GM23338 (cell line): ENCODE results near the gene GRM3. TPM values are rescaled to one million over a fixed set of nuclear protein-coding genes. Genes with fewer than 3 reads are reported as not detected.

Source experiments
- ATAC-seq: fragments of 200-7000 bp; cut with Tn5 transposase; 3 replicates; pipeline ENCODE4 v1.9.1; 2020
- DNase-seq: peaks from one replicate; pipeline ENCODE4 v3.0.0-alpha.2; 2015; ENCODE audit warnings: low spot score
- H2AFZ ChIP-seq: fragments of 200-600 bp; sonication (generic); 2 replicates; pipeline ENCODE4 v1.8.0; 2016; ENCODE audit warnings: antibody characterized with exemption, mild to moderate bottlenecking, moderate library complexity
- H3F3A ChIP-seq: fragments of 200-600 bp; sonication (generic); replicated peaks from 2 replicates; pipeline ENCODE4 v1.8.0; 2017; ENCODE audit warnings: antibody characterized with exemption, mixed run types, low read depth
- H3K27ac ChIP-seq: fragments of 200-600 bp; sonication (generic); 2 replicates; pipeline ENCODE4 v1.6.1; 2016; ENCODE audit warnings: low read depth
- H3K27me3 ChIP-seq: fragments of 200-600 bp; sonication (generic); 2 replicates; pipeline ENCODE4 v1.8.0; 2016; ENCODE audit warnings: mild to moderate bottlenecking, mixed run types, moderate library complexity; ENCODE audit not compliant: insufficient read depth
- H3K36me3 ChIP-seq: fragments of 200-600 bp; sonication (generic); 2 replicates; pipeline ENCODE4 v1.8.0; 2016; ENCODE audit warnings: mild to moderate bottlenecking; ENCODE audit not compliant: insufficient read depth
- H3K4me1 ChIP-seq: fragments of 200-600 bp; sonication (generic); 2 replicates; pipeline ENCODE4 v1.8.0; 2016; ENCODE audit warnings: mild to moderate bottlenecking, moderate library complexity; ENCODE audit not compliant: insufficient read depth
- H3K4me2 ChIP-seq: fragments of 200-600 bp; sonication (generic); 2 replicates; pipeline ENCODE4 v1.7.1; 2017; ENCODE audit warnings: mixed run types
- H3K4me3 ChIP-seq: fragments of 200-600 bp; sonication (generic); 2 replicates; pipeline ENCODE4 v1.6.1; 2016; ENCODE audit warnings: mixed run types
- H3K79me2 ChIP-seq: fragments of 200-600 bp; sonication (generic); replicated peaks from 2 replicates; pipeline ENCODE4 v1.8.0; 2017; ENCODE audit warnings: mild to moderate bottlenecking; ENCODE audit not compliant: insufficient read depth
- H3K9me2 ChIP-seq: fragments of 200-600 bp; sonication (generic); 2 replicates; pipeline ENCODE4 v1.8.0; 2017; ENCODE audit not compliant: insufficient read depth
- H4K20me1 ChIP-seq: fragments of 200-600 bp; sonication (generic); replicated peaks from 2 replicates; pipeline ENCODE4 v1.8.0; 2017; ENCODE audit warnings: mild to moderate bottlenecking; ENCODE audit not compliant: insufficient read depth
- H3K27ac Mint-ChIP-seq: 2 replicates; pipeline ENCODE4 v1.8.0; 2020; ENCODE audit warnings: inconsistent platforms, mild to moderate bottlenecking, moderate library complexity, mixed read lengths
- H3K27me3 Mint-ChIP-seq: 3 replicates; pipeline ENCODE4 v1.8.0; 2022; ENCODE audit warnings: low read depth, mild to moderate bottlenecking, moderate library complexity, mixed read lengths, inconsistent platforms; ENCODE audit not compliant: insufficient read depth, poor library complexity
- H3K36me3 Mint-ChIP-seq: 3 replicates; pipeline ENCODE4 v1.8.0; 2021; ENCODE audit warnings: low read depth, mild to moderate bottlenecking, inconsistent platforms, moderate library complexity, mixed read lengths
- H3K4me1 Mint-ChIP-seq: 3 replicates; pipeline ENCODE4 v1.8.0; 2020; ENCODE audit warnings: mild to moderate bottlenecking, inconsistent platforms, mixed read lengths
- H3K4me3 Mint-ChIP-seq: 3 replicates; pipeline ENCODE4 v1.8.0; 2021; ENCODE audit warnings: moderate library complexity, mild to moderate bottlenecking, inconsistent platforms, mixed read lengths
- H3K9me3 Mint-ChIP-seq: 3 replicates; pipeline ENCODE4 v1.8.0; 2020; ENCODE audit warnings: moderate library complexity, mild to moderate bottlenecking, inconsistent platforms, mixed read lengths
- CREB1 ChIP-seq: fragments of 250-450 bp; sonication (Bioruptor Pico); IDR thresholded peaks from 2 replicates; pipeline ENCODE4 v1.5.0; 2020; ENCODE audit warnings: low read depth, mild to moderate bottlenecking, moderate library complexity
- EZH2 ChIP-seq: fragments of 200-600 bp; sonication (generic); IDR thresholded peaks from one replicate; pipeline ENCODE4 v1.8.0; 2017; ENCODE audit warnings: antibody characterized with exemption, mild to moderate bottlenecking, low read depth; ENCODE audit not compliant: unreplicated experiment
- EZH2phosphoT487 ChIP-seq: fragments of 200-600 bp; sonication (generic); IDR thresholded peaks from one replicate; pipeline ENCODE4 v1.8.1; 2018; ENCODE audit warnings: antibody characterized with exemption; ENCODE audit not compliant: unreplicated experiment
- NANOG ChIP-seq: IDR thresholded peaks from 2 replicates; pipeline ENCODE4 v1.6.1; 2016; ENCODE audit warnings: antibody characterized with exemption, borderline replicate concordance
- POLR2AphosphoS5 ChIP-seq: IDR thresholded peaks from 2 replicates; pipeline ENCODE4 v1.6.1; 2016; ENCODE audit warnings: antibody characterized with exemption, low read depth
- STAT1 ChIP-seq: IDR thresholded peaks from one replicate; pipeline ENCODE4 v1.6.1; 2016; ENCODE audit warnings: antibody characterized with exemption; ENCODE audit not compliant: unreplicated experiment
- ZNF114 ChIP-seq: fragments of 250-450 bp; sonication (Bioruptor Pico); IDR thresholded peaks from 2 replicates; pipeline ENCODE4 v1.5.0; 2020; ENCODE audit warnings: mild to moderate bottlenecking, moderate library complexity
- polyA plus RNA-seq: library from polyadenylated mRNA; unstranded; fragments of >200 nt; fragmentation: Nextera tagmentation; extraction: Ambion mirVana; gene quantifications from 2 replicates; pipeline ENCODE4 v1.2.1, GENCODE V29; 2016
- total RNA-seq: library from RNA; depleted of rRNA; stranded (reverse); fragments of >200 nt; shearing (Covaris generic); gene quantifications from 2 replicates; pipeline ENCODE4 v1.2.3, GENCODE V29; 2014
- TF ChIP-seq, protein P1 (sequence below): IDR thresholded peaks from one replicate; pipeline ENCODE4 v1.6.1; 2018; ENCODE audit warnings: antibody characterized with exemption; ENCODE audit not compliant: unreplicated experiment
- TF ChIP-seq, protein P2 (sequence below): IDR thresholded peaks from 2 replicates; pipeline ENCODE4 v1.6.1; 2016; ENCODE audit warnings: antibody characterized with exemption
- TF ChIP-seq, protein P3 (sequence below): fragments of 250-450 bp; sonication (Bioruptor Pico); IDR thresholded peaks from 2 replicates; pipeline ENCODE4 v1.5.0; 2020; ENCODE audit warnings: mild to moderate bottlenecking, moderate library complexity

The GRM3 gene
- total and polyA plus RNA-seq, 2 experiments from 2014 or later, result 0.79 to 1.9 TPM

DNA sequence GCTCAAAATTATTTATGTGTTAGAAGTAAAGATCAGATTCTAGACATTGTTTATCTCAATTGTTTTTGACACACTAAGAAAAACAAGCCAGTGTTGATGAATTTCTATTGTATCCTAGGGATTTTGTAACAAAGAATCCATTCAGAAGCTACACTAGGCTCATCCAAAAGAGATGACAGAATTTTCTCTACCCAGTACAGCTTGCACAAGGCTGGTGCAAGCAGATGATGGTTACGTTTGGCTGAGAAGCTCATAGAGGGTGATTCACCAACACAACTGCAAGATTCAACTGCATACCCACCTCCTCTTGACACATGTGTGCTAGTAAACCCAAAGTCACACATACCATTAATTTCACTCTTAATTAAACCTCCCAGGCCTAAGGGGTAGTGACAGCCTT lies 20.8 kb downstream of the GRM3 start:
- Mint-ChIP-seq H3K27me3 (no peaks in the 10 kb centered on the region), H3K9me3 (no peaks in the 10 kb centered on the region), H3K27ac (no peak overlapping the region), H3K36me3 (no peaks in the 10 kb centered on the region), H3K4me1 (peaks cover 17% of the 10 kb centered on the region), H3K4me3 (no peak overlapping the region)
- DNase-seq, result no peak
- Histone ChIP-seq H3K4me1 (peaks cover 19% of the 10 kb centered on the region), H3F3A (no peaks in the 10 kb centered on the region), H4K20me1 (no peaks in the 10 kb centered on the region), H3K36me3 (no peaks in the 10 kb centered on the region), H3K27me3 (no peaks in the 10 kb centered on the region), H3K9me2 (no peaks in the 10 kb centered on the region), H2AFZ (no peak overlapping the region), H3K79me2 (no peaks in the 10 kb centered on the region), H3K4me2 (no peak overlapping the region), H3K4me3 (no peak overlapping the region), H3K27ac (no peak overlapping the region)
- ATAC-seq, result no peak
- no peak for TF ChIP-seq EZH2phosphoT487

DNA sequence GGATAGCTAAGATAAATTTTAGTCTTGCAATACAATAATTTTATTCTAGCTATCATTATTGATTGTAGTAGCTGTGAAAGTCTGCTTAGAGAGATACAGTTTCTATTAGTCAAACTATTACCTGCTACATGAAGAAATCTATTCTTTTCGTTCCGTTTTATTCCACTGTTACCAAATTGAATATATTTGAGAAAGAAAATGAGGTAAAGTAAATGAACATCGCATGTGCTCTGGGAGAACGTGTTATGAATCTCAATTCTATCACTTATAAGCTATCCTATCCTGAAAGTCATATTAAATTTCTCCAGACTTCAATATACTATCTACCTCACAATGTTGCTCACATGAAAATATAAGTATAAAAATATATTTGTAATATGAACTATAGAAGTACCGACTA lies 21.3 kb downstream of the GRM3 start:
- no peaks in the 10 kb centered on the region for H3K27me3 Mint-ChIP-seq
- H3K27ac Mint-ChIP-seq, result no peak overlapping the region
- Histone ChIP-seq H3K4me3 (no peak overlapping the region), H3K27ac (no peak overlapping the region), H3K79me2 (no peaks in the 10 kb centered on the region), H3K9me2 (no peaks in the 10 kb centered on the region), H4K20me1 (no peaks in the 10 kb centered on the region), H3K4me1 (peaks cover 19% of the 10 kb centered on the region), H3K27me3 (no peaks in the 10 kb centered on the region), H3K4me2 (no peak overlapping the region), H2AFZ (no peak overlapping the region), H3K36me3 (no peaks in the 10 kb centered on the region), H3F3A (no peaks in the 10 kb centered on the region)
- H3K4me3 Mint-ChIP-seq, result no peak overlapping the region
- no peak for ATAC-seq
- DNase-seq, result no peak
- TF ChIP-seq EZH2, result no peak
- TF ChIP-seq, protein P1, sequence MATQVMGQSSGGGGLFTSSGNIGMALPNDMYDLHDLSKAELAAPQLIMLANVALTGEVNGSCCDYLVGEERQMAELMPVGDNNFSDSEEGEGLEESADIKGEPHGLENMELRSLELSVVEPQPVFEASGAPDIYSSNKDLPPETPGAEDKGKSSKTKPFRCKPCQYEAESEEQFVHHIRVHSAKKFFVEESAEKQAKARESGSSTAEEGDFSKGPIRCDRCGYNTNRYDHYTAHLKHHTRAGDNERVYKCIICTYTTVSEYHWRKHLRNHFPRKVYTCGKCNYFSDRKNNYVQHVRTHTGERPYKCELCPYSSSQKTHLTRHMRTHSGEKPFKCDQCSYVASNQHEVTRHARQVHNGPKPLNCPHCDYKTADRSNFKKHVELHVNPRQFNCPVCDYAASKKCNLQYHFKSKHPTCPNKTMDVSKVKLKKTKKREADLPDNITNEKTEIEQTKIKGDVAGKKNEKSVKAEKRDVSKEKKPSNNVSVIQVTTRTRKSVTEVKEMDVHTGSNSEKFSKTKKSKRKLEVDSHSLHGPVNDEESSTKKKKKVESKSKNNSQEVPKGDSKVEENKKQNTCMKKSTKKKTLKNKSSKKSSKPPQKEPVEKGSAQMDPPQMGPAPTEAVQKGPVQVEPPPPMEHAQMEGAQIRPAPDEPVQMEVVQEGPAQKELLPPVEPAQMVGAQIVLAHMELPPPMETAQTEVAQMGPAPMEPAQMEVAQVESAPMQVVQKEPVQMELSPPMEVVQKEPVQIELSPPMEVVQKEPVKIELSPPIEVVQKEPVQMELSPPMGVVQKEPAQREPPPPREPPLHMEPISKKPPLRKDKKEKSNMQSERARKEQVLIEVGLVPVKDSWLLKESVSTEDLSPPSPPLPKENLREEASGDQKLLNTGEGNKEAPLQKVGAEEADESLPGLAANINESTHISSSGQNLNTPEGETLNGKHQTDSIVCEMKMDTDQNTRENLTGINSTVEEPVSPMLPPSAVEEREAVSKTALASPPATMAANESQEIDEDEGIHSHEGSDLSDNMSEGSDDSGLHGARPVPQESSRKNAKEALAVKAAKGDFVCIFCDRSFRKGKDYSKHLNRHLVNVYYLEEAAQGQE, result no peak
- TF ChIP-seq, protein P2, sequence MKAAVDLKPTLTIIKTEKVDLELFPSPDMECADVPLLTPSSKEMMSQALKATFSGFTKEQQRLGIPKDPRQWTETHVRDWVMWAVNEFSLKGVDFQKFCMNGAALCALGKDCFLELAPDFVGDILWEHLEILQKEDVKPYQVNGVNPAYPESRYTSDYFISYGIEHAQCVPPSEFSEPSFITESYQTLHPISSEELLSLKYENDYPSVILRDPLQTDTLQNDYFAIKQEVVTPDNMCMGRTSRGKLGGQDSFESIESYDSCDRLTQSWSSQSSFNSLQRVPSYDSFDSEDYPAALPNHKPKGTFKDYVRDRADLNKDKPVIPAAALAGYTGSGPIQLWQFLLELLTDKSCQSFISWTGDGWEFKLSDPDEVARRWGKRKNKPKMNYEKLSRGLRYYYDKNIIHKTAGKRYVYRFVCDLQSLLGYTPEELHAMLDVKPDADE, result no peak
- TF ChIP-seq STAT1, result no peak
- TF ChIP-seq ZNF114 (CRISPR knock-in tag), result no peak
- TF ChIP-seq EZH2phosphoT487, result no peak
- TF ChIP-seq CREB1 (CRISPR knock-in tag), result no peak
- no peak for TF ChIP-seq POLR2AphosphoS5
- TF ChIP-seq, protein P3, sequence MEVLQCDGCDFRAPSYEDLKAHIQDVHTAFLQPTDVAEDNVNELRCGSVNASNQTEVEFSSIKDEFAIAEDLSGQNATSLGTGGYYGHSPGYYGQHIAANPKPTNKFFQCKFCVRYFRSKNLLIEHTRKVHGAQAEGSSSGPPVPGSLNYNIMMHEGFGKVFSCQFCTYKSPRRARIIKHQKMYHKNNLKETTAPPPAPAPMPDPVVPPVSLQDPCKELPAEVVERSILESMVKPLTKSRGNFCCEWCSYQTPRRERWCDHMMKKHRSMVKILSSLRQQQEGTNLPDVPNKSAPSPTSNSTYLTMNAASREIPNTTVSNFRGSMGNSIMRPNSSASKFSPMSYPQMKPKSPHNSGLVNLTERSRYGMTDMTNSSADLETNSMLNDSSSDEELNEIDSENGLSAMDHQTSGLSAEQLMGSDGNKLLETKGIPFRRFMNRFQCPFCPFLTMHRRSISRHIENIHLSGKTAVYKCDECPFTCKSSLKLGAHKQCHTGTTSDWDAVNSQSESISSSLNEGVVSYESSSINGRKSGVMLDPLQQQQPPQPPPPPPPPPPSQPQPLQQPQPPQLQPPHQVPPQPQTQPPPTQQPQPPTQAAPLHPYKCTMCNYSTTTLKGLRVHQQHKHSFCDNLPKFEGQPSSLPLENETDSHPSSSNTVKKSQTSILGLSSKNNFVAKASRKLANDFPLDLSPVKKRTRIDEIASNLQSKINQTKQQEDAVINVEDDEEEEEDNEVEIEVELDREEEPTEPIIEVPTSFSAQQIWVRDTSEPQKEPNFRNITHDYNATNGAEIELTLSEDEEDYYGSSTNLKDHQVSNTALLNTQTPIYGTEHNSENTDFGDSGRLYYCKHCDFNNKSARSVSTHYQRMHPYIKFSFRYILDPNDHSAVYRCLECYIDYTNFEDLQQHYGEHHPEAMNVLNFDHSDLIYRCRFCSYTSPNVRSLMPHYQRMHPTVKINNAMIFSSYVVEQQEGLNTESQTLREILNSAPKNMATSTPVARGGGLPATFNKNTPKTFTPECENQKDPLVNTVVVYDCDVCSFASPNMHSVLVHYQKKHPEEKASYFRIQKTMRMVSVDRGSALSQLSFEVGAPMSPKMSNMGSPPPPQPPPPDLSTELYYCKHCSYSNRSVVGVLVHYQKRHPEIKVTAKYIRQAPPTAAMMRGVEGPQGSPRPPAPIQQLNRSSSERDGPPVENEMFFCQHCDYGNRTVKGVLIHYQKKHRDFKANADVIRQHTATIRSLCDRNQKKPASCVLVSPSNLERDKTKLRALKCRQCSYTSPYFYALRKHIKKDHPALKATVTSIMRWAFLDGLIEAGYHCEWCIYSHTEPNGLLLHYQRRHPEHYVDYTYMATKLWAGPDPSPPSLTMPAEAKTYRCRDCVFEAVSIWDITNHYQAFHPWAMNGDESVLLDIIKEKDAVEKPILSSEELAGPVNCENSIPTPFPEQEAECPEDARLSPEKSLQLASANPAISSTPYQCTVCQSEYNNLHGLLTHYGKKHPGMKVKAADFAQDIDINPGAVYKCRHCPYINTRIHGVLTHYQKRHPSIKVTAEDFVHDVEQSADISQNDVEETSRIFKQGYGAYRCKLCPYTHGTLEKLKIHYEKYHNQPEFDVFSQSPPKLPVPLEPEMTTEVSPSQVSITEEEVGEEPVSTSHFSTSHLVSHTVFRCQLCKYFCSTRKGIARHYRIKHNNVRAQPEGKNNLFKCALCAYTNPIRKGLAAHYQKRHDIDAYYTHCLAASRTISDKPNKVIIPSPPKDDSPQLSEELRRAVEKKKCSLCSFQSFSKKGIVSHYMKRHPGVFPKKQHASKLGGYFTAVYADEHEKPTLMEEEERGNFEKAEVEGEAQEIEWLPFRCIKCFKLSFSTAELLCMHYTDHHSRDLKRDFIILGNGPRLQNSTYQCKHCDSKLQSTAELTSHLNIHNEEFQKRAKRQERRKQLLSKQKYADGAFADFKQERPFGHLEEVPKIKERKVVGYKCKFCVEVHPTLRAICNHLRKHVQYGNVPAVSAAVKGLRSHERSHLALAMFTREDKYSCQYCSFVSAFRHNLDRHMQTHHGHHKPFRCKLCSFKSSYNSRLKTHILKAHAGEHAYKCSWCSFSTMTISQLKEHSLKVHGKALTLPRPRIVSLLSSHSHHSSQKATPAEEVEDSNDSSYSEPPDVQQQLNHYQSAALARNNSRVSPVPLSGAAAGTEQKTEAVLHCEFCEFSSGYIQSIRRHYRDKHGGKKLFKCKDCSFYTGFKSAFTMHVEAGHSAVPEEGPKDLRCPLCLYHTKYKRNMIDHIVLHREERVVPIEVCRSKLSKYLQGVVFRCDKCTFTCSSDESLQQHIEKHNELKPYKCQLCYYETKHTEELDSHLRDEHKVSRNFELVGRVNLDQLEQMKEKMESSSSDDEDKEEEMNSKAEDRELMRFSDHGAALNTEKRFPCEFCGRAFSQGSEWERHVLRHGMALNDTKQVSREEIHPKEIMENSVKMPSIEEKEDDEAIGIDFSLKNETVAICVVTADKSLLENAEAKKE (CRISPR knock-in tag), result no peak
- no peak for TF ChIP-seq NANOG
- H3K36me3 Mint-ChIP-seq, result no peaks in the 10 kb centered on the region
- peaks cover 17% of the 10 kb centered on the region for H3K4me1 Mint-ChIP-seq
- H3K9me3 Mint-ChIP-seq, result no peaks in the 10 kb centered on the region
